ENCODE measurements around the gene CEBPZ.

The CEBPZ gene

GRCh38 chr2:37180006-37180639 is 51.3 kb downstream of the CEBPZ start:
- no peaks in the 10 kb centered on the region for H3K36me3 ChIP-seq (ENCODE audit: control insufficient read depth, insufficient read depth, low read length)
- H3K4me3 ChIP-seq (ENCODE audit: low read depth, low read length): no peak overlapping the region
- no peak overlapping the region for H3K9ac ChIP-seq (ENCODE audit: low read depth, low read length)
- H3K4me1 ChIP-seq (ENCODE audit: control insufficient read depth, insufficient read depth, low read length): peaks cover 16% of the 10 kb centered on the region
- H3K27ac ChIP-seq (ENCODE audit: low read depth, low read length): no peak overlapping the region
- no peaks in the 10 kb centered on the region for H3K9me3 ChIP-seq (ENCODE audit: control insufficient read depth, insufficient read depth, low read length)
- no peaks in the 10 kb centered on the region for H3K27me3 ChIP-seq (ENCODE audit: control insufficient read depth, insufficient read depth, low read length)

GRCh38 chr2:37173741-37174140 is 57.7 kb downstream of the CEBPZ start:
- H3K9ac ChIP-seq (ENCODE audit: low read depth, low read length): no peak overlapping the region
- no peaks in the 10 kb centered on the region for H3K9me3 ChIP-seq (ENCODE audit: control insufficient read depth, insufficient read depth, low read length)
- no peaks in the 10 kb centered on the region for H3K36me3 ChIP-seq (ENCODE audit: control insufficient read depth, insufficient read depth, low read length)
- H3K27me3 ChIP-seq (ENCODE audit: control insufficient read depth, insufficient read depth, low read length): no peaks in the 10 kb centered on the region
- no peaks in the 10 kb centered on the region for H3K4me1 ChIP-seq (ENCODE audit: control insufficient read depth, insufficient read depth, low read length)
- no peak overlapping the region for H3K27ac ChIP-seq (ENCODE audit: low read depth, low read length)
- H3K4me3 ChIP-seq (ENCODE audit: low read depth, low read length): no peak overlapping the region

GRCh38 chr2:37171624-37171950 is 59.8 kb downstream of the CEBPZ start:
- Histone ChIP-seq H3K4me1 (ENCODE audit: control insufficient read depth, insufficient read depth, low read length) (no peaks in the 10 kb centered on the region), H3K9me3 (ENCODE audit: control insufficient read depth, insufficient read depth, low read length) (no peaks in the 10 kb centered on the region), H3K36me3 (ENCODE audit: control insufficient read depth, insufficient read depth, low read length) (no peaks in the 10 kb centered on the region), H3K9ac (ENCODE audit: low read depth, low read length) (no peak overlapping the region), H3K27me3 (ENCODE audit: control insufficient read depth, insufficient read depth, low read length) (no peaks in the 10 kb centered on the region), H3K27ac (ENCODE audit: low read depth, low read length) (no peak overlapping the region), H3K4me3 (ENCODE audit: low read depth, low read length) (no peak overlapping the region)

GRCh38 chr2:37168217-37168981 is 63.0 kb downstream of the CEBPZ start:
- H3K4me1 ChIP-seq (ENCODE audit: control insufficient read depth, insufficient read depth, low read length): no peaks in the 10 kb centered on the region
- H3K27me3 ChIP-seq (ENCODE audit: control insufficient read depth, insufficient read depth, low read length): no peaks in the 10 kb centered on the region
- H3K27ac ChIP-seq (ENCODE audit: low read depth, low read length): no peak overlapping the region
- no peak overlapping the region for H3K4me3 ChIP-seq (ENCODE audit: low read depth, low read length)
- H3K36me3 ChIP-seq (ENCODE audit: control insufficient read depth, insufficient read depth, low read length): no peaks in the 10 kb centered on the region
- no peaks in the 10 kb centered on the region; the same call in 1 of the 2 replicates for H3K9me3 ChIP-seq (ENCODE audit: control insufficient read depth, insufficient read depth, low read length)
- no peak overlapping the region for H3K9ac ChIP-seq (ENCODE audit: low read depth, low read length)

- Histone ChIP-seq H3K4me3 (ENCODE audit: low read depth, low read length) (no peak overlapping the region), H3K9ac (ENCODE audit: low read depth, low read length) (no peak overlapping the region), H3K36me3 (ENCODE audit: control insufficient read depth, insufficient read depth, low read length) (no peaks in the 10 kb centered on the region), H3K27me3 (ENCODE audit: control insufficient read depth, insufficient read depth, low read length) (no peaks in the 10 kb centered on the region), H3K9me3 (ENCODE audit: control insufficient read depth, insufficient read depth, low read length) (no peaks in the 10 kb centered on the region; the same call in 1 of the 2 replicates), H3K4me1 (ENCODE audit: control insufficient read depth, insufficient read depth, low read length) (no peaks in the 10 kb centered on the region), H3K27ac (ENCODE audit: low read depth, low read length) (no peak overlapping the region)
These were observed 63.7 kb downstream of the CEBPZ start for GRCh38 chr2:37167636-37168180.

- no peaks in the 10 kb centered on the region; the same call in 1 of the 2 replicates for H3K9me3 ChIP-seq (ENCODE audit: control insufficient read depth, insufficient read depth, low read length)
- H3K4me3 ChIP-seq (ENCODE audit: low read depth, low read length): no peak overlapping the region
- no peak overlapping the region for H3K9ac ChIP-seq (ENCODE audit: low read depth, low read length)
- H3K36me3 ChIP-seq (ENCODE audit: control insufficient read depth, insufficient read depth, low read length): no peaks in the 10 kb centered on the region
- H3K27me3 ChIP-seq (ENCODE audit: control insufficient read depth, insufficient read depth, low read length): no peaks in the 10 kb centered on the region
- H3K27ac ChIP-seq (ENCODE audit: low read depth, low read length): no peak overlapping the region
- H3K4me1 ChIP-seq (ENCODE audit: control insufficient read depth, insufficient read depth, low read length): no peaks in the 10 kb centered on the region
These were observed 66.6 kb downstream of the CEBPZ start for GRCh38 chr2:37164757-37165156.

- Histone ChIP-seq H3K27ac (ENCODE audit: low read depth, low read length) (peak within 1 kb of the TSS; percentile 69), H3K36me3 (ENCODE audit: control insufficient read depth, insufficient read depth, low read length) (peaks cover 2% of the 10 kb centered on the region; the same call in 1 of the 2 replicates), H3K9me3 (ENCODE audit: control insufficient read depth, insufficient read depth, low read length) (no peaks in the 10 kb centered on the region), H3K27me3 (ENCODE audit: control insufficient read depth, insufficient read depth, low read length) (no peaks in the 10 kb centered on the region), H3K4me3 (ENCODE audit: low read depth, low read length) (peak within 1 kb of the TSS; percentile 86), H3K4me1 (ENCODE audit: control insufficient read depth, insufficient read depth, low read length) (peaks cover 14% of the 10 kb centered on the region), H3K9ac (ENCODE audit: low read depth, low read length) (peak within 1 kb of the TSS; percentile 75)
These were observed 74.3 kb downstream of the CEBPZ start, which contains the start of gene EIF2AK2 for GRCh38 chr2:37156857-37157714. Gene EIF2AK2 (minus strand): TSS chr2:37156980. CDS start chr2:37147806, 9,174 bp downstream.

- peak overlapping the region; percentile 75 for H3K9ac ChIP-seq (ENCODE audit: low read depth, low read length)
- H3K27ac ChIP-seq (ENCODE audit: low read depth, low read length): peak overlapping the region; percentile 69
- no peaks in the 10 kb centered on the region for H3K9me3 ChIP-seq (ENCODE audit: control insufficient read depth, insufficient read depth, low read length)
- H3K4me1 ChIP-seq (ENCODE audit: control insufficient read depth, insufficient read depth, low read length): peaks cover 17% of the 10 kb centered on the region
- H3K36me3 ChIP-seq (ENCODE audit: control insufficient read depth, insufficient read depth, low read length): peaks cover 2% of the 10 kb centered on the region; the same call in 1 of the 2 replicates
- H3K4me3 ChIP-seq (ENCODE audit: low read depth, low read length): peak overlapping the region; percentile 86
- H3K27me3 ChIP-seq (ENCODE audit: control insufficient read depth, insufficient read depth, low read length): no peaks in the 10 kb centered on the region
These were observed 75.1 kb downstream of the CEBPZ start for GRCh38 chr2:37156071-37156856.

GRCh38 chr2:37154785-37155184 is 76.6 kb downstream of the CEBPZ start:
- H3K27ac ChIP-seq (ENCODE audit: low read depth, low read length): no peak overlapping the region
- H3K9ac ChIP-seq (ENCODE audit: low read depth, low read length): no peak overlapping the region
- H3K27me3 ChIP-seq (ENCODE audit: control insufficient read depth, insufficient read depth, low read length): no peaks in the 10 kb centered on the region
- H3K36me3 ChIP-seq (ENCODE audit: control insufficient read depth, insufficient read depth, low read length): peaks cover 2% of the 10 kb centered on the region; the same call in 1 of the 2 replicates
- H3K4me3 ChIP-seq (ENCODE audit: low read depth, low read length): no peak overlapping the region
- H3K9me3 ChIP-seq (ENCODE audit: control insufficient read depth, insufficient read depth, low read length): no peaks in the 10 kb centered on the region
- H3K4me1 ChIP-seq (ENCODE audit: control insufficient read depth, insufficient read depth, low read length): peaks cover 20% of the 10 kb centered on the region

GRCh38 chr2:37153224-37153623 is 78.2 kb downstream of the CEBPZ start:
- H3K4me3 ChIP-seq (ENCODE audit: low read depth, low read length): no peak overlapping the region
- peaks cover 17% of the 10 kb centered on the region for H3K4me1 ChIP-seq (ENCODE audit: control insufficient read depth, insufficient read depth, low read length)
- no peaks in the 10 kb centered on the region for H3K9me3 ChIP-seq (ENCODE audit: control insufficient read depth, insufficient read depth, low read length)
- H3K27ac ChIP-seq (ENCODE audit: low read depth, low read length): no peak overlapping the region
- H3K9ac ChIP-seq (ENCODE audit: low read depth, low read length): no peak overlapping the region
- H3K36me3 ChIP-seq (ENCODE audit: control insufficient read depth, insufficient read depth, low read length): peaks cover 7% of the 10 kb centered on the region; the same call in 1 of the 2 replicates
- no peaks in the 10 kb centered on the region for H3K27me3 ChIP-seq (ENCODE audit: control insufficient read depth, insufficient read depth, low read length)
